HG03342 (cell line): ENCODE measurements around the gene WFDC9.
"Not testable (repeated sequence)": the region's sequence is repeated elsewhere in the genome, so short reads cannot be mapped to it uniquely, and the experiment has no call there.

Source experiments
- ATAC-seq: cut with Tn5 transposase; IDR thresholded peaks from one replicate; pipeline ENCODE4 v1.9.1; 2021; ENCODE audit warnings: mild to moderate bottlenecking, moderate library complexity; ENCODE audit not compliant: unreplicated experiment

WFDC9 gene

GRCh38 chr20:45593498-45593897 lies 37.6 kb downstream of the WFDC9 start:
- no peak for ATAC-seq

DNA sequence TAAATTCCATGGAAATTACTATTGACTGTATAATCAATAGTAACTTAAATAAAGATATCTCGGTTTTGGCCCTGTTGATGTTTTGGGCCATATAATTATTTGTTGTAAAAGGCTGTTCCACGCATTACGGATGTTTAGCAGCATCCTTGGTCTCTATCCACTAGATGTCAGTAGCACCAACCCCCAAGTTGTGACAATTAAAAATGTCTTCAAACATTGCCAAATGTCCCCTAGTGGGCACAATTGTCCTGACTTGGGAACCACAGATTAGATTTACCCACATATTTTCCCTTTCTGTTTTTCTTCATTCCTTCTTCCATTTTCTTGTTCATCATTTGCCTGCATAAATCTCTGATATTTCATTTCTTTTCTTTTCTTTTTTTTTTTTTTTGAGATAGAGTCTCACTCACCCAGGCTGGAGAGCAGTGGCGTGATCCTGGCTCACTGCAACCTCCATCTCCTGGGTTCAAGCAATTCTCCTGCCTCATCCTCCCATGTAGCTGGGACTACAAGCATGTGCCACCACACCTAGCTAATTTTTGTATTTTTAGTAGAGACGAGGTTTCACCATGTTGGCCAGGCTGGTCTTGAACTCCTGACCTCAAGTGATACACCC lies 38.4 kb downstream of the WFDC9 start:
- ATAC-seq: no peak

GRCh38 chr20:45589725-45590124 lies 41.4 kb downstream of the WFDC9 start:
- no peak for ATAC-seq

DNA sequence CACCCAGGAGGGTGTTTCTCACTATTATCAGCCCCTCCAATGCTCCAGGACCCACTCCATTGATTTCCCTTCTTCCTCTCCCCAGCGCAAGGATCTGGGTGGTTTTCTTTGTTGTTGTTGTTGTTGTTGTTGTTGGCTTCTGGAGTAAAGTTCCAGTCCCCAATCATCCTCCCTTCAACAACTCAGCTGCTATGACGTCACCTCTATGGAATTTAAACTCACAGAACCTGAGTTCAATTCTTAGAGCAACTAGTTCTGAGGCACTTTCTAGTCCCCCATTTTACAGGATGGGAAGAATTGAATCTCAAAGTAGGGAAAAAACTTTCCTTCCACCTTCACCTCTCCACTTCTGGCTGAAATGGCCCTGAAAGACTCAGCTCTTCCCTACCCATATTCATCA lies 42.3 kb downstream of the WFDC9 start:
- no peak for ATAC-seq

- not testable (repeated sequence) for ATAC-seq
Observed at GRCh38 chr20:45585986-45586385, 45.1 kb downstream of the WFDC9 start.

- ATAC-seq: not testable (repeated sequence)
Observed at GRCh38 chr20:45584294-45584693, 46.8 kb downstream of the WFDC9 start.

DNA sequence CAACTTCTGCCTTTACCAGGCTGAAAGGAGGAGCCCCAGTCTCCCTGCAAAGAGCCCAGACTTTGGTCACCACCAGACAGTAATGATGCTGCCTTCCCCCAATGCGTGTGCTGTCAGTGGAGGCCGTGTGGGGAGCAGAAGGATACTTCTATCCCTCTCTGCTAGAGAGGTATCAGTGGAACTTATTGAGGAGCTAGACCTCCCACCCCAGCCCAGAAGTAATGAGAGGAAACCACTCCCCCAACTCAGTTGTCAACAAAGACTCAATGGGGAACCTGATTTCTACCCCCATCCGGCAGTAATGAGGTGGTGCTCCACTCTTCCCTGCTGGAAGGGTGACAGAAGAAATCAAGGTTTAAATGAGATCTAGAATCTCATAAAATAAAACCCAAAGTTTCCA lies 47.6 kb downstream of the WFDC9 start:
- ATAC-seq: no peak

GRCh38 chr20:45581702-45582101 lies 49.4 kb downstream of the WFDC9 start:
- ATAC-seq: no peak

GRCh38 chr20:45579184-45579583 lies 51.9 kb downstream of the WFDC9 start, which contains the start of gene WFDC8:
TSS of gene WFDC8 (minus strand) at chr20:45579284. CDS start at chr20:45579247, 37 bp downstream.
- no peak for ATAC-seq

DNA sequence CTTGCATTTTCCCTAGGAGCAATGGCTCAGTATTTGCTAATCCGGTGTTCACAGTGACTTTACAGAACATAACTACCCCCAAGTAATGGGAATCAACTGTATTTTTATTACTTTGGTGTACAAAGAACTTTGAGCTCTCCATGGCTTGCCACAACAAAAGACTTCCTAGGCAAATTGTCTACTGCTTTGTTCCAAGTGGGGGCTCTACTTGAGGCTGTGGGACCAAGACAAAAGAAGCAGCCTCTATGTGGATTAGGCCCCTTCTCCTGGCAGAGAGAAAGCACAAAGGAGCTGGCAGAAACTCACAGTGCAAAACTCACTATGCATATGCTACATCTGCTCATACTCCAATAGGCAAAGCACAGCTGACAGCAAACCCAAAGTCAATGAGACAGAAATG lies 52.9 kb downstream of the WFDC9 start:
- no peak for ATAC-seq

DNA sequence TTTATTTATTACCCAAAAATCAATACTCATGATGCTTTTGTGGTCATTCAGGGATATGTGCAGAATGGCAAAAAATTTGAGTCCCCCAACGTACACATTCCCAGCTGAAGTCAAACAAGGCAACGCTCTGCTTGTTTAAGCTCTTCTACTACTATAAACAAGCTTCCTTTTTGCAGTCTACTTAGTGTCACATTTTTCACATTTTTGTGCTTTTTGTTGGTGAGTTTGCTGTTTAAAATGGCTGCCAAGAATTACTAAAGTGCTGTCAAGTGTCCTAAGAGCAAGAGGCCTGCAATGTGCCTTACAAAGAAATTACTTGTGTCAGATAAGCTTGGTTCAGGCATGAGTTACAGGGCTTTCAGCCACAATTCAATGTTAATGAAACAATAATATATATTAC lies 54.1 kb downstream of the WFDC9 start:
- no peak for ATAC-seq

DNA sequence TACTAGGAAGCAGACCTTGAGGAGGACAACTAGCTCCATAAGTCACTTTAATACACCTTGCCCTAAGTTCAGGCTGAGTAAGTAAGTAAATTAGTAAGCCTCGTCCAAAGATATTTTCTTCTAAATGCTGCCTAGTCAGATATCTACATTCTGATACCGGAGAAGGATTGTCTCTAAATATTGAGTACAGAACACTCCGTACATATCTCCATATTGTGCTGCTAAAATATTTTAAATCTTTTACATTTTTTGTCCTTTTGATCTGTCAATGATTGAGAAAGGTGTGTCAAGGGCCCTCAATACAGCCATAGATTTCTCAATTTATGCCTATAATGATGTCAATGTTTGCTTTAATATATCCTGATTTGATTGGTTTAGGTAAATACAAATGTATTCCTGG lies 55.2 kb downstream of the WFDC9 start:
- no peak for ATAC-seq

- not testable (repeated sequence) for ATAC-seq
Observed at GRCh38 chr20:45569650-45570049, 61.4 kb downstream of the WFDC9 start.

- ATAC-seq: no peak
Observed at GRCh38 chr20:45564760-45565276, 66.3 kb downstream of the WFDC9 start.
